NCI-H2107 treated with DMSO at 0.1 percent for 48 hours (cell line): ENCODE data around the gene STOM.

ENCODE experiments used
- DNase-seq: peaks from one replicate; lab custom pipeline; 2025; ENCODE audit not compliant: unreplicated experiment; lab: John Stamatoyannopoulos, UW

Gene STOM

DNA sequence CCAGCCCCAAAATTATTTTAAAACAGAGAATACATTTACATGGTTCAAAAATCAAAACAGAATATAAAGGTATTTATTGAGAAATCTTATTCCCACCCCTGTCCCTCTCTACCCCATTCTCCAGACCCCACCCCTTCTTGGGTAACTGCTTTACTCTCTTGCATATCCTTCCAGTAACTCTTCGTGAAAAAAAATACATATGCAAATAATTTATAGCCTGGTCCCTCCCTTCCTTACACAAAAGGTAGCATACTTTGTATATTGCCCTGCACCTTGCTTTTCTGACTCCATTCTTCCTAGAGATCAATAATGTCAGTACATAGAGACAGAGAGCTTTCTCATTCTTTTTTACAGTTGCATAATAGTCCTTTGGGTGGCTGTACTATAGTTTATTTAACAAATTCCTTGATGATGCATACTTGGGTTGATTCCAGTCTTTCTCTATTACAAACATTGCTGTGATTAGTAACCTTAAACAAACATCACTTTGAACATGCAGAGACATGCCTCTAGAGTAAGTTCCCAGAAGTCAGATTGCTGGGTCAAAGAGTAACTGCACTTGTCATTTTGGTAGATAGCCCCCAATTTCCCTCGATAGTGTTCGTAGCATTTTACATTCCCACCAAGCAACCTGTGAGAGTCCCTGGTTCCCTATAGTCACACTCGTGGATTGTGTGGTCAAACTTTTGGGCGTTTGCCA lies 47.9 kb downstream of the STOM start:
- no peak for DNase-seq

DNA sequence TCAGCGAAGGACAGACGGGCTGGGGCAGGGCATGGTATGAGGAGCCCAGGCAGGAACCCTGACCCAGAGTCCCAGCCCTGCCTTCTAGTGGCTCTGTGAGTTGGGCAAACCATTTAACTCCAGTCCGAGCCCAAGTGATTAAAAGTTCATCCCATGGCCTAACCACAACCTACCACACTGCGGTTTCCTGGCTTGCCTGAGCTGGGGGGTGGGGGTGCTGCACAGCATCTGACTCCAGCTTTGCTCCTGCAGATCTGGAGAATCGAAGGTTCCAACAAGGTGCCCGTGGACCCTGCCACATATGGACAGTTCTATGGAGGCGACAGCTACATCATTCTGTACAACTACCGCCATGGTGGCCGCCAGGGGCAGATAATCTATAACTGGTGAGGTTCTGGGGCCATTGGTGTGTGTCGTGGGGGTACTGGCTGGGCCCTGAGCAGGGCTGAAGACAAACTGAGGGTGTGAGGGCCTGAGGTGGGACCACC lies 49.0 kb downstream of the STOM start:
- DNase-seq, result no peak

DNA sequence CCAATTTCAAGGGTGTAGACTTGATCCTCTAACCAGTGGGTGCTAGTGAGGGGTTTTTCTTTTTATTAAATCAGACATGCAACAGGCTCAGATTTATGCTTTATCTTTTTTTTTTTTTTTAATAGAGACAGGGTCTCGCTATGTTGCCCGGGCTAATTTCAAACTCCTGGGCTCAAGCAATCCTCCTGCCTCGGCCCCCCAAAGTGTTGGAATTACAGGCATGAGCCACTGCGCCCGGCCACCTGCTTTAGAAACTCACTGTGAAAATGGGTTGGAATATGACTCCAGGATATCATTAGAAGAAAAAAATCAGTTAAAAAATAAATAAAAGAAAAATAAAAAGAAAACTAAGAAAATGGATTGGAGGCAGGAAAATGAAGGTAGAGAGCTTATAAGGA lies 50.7 kb downstream of the STOM start:
- no peak for DNase-seq

DNA sequence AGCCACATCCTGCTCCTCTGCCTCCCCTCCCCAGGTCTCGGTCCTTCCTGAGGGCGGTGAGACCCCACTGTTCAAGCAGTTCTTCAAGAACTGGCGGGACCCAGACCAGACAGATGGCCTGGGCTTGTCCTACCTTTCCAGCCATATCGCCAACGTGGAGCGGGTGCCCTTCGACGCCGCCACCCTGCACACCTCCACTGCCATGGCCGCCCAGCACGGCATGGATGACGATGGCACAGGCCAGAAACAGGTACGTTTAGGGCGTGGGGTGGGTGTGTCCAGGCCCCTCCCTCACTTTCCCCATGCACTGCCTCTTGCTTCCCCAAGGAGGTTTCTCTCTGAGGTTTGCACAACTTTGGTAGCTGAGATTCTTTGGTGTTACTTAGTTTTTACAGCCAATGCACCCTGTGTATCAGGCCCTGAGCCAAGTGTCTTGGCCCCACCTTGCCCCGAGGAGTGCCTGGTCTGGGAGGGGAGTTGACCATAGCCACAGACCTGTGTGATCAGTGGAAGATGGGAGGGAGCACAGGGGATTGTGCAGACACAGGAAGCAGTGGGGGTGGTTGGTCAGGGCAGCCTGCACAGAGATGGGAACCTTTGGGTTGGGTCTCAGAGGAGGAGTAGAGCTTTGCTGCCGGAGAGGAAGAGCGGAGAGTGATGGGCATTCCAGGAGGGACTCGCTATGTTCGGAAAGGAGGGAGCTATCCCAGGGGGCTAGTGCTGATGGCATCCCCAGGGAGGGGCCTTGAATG lies 51.2 kb downstream of the STOM start:
- no peak for DNase-seq

DNA sequence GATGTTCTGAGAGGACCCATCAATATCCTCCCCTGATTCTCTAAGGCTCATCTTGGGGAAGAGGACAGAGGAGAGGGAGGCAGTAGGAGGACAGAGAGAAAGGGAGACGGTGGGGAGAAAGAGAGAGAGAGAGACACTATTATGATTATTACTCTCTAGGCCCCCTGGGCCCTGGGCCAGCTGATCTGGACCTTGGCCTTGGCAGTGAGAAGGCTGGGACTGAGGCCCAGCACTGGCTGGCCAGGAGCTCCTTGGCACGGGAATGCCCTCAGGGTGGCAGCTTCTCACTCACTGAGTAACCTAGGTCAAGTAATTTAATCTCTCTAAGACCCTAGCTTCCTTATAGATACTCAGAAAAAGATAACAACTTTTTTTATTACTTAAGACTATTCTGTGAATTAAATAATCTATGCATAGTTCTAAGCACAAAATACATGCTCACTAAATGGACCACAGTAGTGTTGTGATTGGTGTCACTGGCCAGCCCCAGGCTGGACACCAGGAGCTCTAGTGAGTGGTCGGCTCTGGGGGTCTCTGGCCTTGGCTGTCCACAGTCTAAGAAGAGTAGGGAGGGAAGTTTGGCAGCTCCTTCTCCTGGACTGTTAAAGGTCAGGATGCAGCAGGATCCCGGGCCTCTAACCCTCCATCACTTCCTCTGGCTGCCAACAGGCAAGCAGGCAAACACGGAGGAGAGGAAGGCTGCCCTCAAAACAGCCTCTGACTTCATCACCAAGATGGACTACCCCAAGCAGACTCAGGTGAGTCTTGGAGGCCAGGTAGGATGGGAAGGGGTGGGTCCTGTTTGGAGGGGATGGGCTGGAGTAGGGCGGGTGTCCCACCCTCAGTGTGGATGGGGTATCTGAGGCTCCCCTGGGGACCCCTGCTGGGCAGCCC lies 52.1 kb downstream of the STOM start:
- no peak for DNase-seq

DNA sequence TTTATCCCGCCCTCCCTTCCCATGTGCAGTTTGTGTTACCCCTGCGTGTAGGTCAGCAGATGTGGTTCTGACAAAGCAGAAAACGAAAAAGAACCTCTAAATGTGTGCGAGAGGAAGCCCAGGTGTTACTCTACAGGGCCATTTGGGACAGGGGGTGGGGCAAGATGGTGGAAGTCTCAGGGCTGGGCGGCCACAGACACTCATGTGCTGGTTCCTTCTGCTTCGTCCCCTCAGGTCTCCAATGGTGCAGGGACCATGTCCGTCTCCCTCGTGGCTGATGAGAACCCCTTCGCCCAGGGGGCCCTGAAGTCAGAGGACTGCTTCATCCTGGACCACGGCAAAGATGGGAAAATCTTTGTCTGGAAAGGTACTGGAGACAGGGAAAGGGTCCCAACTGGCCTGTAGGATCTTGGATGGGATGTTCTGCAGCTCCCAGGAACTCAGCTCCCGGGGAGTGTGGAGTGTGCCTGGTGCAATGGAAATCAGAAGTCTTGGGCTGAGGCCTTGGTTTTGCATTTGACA lies 53.1 kb downstream of the STOM start:
- no peak for DNase-seq

DNA sequence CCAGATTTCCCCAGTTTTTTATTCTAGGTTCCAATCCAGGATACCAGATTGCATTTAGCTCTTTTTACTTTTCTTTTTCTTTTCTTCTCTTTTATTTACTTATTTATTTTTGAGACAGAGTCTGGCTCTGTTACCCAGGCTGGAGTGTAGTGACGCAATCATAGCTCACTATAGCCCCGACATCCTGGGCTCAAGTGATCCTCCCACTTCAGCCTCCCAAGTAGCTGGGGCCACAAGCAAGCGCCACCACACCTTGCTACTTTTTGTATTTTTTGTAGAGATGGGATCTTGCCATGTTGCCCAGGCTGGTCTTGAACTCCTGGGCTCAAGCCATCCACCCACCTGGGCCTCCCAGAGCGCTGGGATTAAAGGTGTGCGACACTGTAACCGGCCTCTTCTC lies 53.7 kb downstream of the STOM start:
- DNase-seq, result no peak

DNA sequence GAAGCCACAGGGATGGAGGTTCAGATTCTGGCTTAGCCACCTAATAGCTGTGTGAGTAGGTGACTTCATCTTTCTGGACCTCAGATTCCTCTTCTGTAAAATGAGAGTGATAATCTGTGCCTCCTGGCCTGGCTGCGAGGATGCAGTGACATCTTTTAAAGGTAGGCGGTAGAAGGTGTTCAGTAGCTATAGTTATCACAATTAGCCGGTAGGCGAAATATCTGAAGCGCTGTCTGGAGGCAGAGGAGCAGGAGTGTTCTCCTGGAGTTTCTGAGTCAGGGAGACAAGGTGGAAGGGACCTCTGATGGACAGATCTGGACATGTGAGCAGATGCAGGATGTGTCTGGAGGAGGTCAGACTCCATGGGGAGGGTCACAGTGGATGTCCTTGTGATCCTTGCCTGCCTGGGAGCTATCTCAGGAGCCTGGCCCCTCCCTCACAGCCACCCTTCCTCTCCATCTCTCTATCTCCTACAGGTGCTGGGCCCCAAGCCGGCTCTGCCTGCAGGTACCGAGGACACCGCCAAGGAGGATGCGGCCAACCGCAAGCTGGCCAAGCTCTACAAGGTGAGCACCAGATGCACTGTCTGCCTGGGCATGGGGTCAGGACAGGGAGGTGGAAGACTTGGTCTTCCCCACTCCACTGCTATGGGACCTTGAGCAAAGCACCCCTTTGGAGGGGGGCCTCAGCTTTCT lies 56.4 kb downstream of the STOM start:
- no peak for DNase-seq

DNA sequence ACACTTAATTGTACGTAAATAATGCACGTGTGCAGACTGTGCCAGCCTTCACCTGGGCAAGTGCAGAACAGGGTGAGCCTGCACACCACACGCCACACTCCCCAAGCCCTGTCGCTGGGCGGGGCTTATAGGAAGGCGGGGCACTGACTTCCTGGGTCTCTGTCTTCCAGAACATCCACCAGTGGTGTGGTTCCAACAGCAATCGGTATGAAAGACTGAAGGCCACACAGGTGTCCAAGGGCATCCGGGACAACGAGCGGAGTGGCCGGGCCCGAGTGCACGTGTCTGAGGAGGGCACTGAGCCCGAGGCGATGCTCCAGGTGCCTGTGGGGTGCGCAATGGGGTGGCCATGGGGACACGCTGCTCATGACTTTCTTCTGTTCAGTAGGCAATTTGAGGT lies 57.9 kb downstream of the STOM start:
- DNase-seq, result no peak

DNA sequence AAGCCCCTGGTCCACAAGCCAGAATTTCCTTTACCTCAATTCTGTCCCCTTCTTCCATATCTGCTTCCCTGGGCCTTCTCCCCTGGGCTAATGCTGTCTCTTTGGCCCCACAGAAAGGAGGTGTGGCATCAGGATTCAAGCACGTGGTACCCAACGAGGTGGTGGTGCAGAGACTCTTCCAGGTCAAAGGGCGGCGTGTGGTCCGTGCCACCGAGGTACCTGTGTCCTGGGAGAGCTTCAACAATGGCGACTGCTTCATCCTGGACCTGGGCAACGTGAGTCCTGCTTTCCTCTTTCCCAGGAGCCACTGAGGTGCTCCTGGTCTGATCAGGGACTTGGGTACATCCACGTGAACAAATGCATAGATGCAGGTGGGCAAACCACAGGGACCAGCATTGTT lies 59.5 kb downstream of the STOM start:
- no peak for DNase-seq

DNA sequence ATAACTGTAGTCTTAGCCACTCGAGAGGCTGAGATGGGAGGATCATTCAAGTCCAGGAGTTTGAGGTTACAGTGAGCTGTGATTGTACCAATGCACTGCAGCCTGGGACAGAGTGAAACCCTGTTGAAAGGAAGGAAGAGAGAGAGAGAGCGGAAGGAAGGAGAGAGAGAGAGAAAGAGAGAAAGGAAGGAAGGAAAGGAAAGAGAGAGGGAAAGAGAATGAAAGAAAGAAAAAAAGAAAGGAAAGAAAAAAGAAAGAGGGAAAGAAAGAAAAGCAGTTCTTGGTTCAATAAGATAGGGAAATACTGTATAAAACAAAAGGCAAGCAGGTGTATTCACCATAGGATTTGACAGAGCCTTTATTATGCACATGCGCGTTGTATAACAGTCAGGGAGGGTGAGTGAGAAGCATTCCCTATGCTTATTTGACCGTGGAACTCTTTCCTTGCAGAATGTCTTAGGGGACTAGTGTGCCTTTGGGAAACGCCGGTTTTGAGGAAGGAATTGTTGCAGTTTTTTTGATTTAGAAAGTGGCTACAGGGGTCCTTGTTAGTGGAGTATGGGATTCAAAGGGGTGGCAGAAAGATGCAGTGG lies 60.1 kb downstream of the STOM start:
- no peak for DNase-seq

DNA sequence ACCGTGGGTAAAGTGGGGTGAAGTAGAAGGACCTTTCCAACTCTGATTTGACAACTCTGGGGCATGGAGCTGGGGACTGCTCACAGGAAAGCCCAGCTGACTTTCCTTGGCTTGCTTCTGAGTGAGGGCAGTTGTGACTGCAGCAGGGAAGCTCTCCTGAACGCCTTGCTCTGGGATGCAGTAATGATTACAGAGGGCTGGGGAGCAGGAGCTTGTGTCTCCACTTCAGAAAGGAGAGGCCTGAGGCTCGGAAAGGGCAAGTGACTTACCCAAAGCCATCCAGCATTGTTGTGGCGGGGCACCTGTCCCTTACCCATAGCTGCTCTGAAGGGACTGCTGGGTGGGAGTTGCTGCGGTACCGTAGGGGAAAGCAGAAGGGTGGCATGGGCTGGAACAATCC lies 60.9 kb downstream of the STOM start:
- no peak for DNase-seq

DNA sequence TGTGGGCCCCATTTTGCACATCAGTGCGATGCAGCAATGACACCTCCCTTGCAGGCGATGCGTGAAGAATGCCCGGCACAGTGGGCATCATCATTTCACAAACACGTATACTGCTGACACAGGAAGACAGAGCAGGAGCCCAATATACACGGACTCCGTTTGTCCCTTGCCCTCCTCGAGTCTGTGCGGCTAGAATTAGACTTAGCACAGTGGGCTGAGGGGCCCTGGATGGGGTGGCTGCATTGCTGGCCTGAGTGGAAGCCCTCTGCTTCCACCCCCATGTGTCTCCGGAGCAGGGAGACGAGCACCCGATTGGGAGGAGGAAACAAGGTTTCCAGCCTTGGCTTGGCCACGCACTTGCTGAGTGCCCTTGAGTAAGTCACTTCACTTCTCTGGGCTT lies 61.3 kb downstream of the STOM start:
- no peak for DNase-seq

DNA sequence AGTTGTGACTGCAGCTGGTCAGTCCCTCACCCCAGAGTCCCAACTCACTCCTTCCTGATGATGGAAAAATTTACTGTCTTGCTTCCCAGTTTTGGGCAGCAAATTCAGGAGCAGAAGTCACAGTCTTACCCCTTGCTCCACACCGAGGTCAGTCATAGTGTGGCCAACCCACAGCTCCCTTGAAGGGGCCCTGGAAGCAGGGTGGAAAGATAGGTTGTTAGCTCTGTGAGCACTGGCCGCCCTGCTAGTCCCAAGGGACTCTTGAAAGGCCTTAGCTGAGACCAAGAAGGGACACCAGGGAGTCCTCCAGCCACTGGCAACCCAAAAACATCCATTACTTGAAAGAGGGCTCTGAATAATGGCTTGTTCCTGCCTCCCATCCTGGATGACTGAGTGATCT lies 62.1 kb downstream of the STOM start:
- no peak for DNase-seq

DNA sequence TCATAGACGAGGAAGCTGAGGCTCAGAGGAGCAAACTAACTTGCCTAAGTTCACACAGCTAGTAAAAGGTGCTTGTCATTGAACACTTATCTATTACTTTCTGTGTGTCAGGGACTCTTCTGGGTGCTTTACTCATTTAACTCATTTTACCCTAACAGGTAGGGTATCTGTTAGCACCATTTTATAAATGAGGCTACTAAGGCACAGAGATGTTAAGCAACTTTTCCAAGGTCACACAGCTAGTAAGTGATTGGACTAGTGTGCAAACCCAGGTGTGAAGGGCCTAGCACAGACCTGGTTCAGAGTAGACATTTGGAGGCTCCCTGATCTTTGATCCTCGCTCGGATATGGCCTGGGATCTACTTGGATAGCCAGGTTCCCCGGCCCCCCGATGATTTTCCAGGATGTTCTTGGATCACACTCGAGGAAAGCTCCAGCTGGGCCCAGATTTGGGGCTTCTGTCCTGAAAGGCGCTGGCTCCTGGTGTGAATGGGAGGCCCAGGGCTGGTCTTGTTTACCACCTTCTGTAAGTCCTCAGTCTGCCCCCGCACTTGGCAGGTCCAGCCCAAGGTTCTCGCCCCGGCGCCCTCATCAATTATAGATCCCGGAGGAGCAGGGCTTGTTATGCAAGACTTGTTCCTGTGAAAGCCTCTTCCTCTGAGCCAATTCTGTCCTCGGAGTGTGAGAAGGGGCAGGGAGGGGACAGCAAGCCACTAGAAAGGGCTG lies 64.6 kb downstream of the STOM start:
- no peak for DNase-seq

DNA sequence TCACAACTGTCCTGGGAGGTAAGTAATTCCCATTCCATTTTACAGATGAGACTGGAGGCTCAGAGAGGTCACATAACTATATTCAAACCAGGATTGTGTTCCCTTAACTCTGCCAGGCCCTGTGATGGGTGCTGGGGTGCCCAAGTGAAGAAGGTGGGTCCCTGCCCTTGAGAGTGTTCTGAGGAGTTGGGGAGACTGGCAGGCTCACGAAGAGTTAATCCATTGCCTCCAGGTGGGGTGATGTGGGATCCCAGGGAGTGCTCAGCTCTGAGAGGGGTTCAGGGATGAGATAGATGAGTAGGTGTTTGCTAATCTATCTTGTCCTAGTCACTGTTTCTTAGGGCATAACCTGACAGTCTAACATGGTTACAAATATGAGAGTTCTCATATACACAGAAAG lies 65.3 kb downstream of the STOM start:
- DNase-seq, result no peak

DNA sequence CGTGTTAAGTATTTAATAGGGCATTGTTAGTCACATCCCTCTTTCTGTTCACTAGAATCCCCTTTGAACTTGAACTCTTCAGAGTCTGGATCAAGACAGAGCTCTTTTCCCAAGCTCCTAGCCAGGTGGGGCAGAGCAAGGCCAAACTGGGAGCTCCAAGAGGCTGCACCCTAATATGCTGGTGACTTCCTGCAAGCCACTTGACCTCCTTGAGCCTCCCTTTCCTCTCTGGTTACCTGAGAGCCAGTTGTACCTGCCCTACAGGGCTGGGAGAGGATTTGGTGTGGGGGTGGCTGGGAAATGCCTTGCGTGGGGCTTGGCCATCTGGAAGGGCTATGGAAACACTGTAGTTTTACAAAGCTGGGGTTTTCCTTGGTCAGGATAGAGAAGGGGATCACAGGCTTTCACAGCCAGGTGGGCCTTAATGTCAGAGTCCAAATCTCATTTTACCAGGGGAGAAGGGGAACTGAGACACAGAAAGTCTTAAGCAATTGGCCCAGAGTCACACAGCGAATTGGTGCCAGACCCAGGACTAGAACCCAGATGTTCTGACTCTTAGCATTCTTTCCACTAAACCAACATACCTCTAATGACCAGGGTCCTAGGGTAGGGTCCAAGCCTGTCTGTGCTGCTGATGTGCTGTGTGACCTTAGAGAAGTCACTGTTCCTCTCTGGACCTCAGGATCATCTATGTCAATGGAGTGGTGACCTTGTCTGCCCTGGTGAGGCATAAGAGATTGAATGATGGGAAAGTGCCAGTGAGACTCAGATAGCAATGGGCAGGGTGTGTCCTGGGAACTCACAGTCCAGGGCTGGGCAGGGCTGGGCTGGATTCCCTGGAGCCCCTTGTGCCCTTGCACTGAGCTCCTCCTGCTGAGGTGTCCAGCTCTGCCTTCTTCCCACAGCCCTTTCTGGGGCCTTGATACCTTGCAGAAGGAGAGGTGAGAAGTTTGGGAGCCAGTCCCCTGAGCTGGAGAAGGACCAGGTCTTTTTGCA lies 66.3 kb downstream of the STOM start:
- DNase-seq, result no peak

DNA sequence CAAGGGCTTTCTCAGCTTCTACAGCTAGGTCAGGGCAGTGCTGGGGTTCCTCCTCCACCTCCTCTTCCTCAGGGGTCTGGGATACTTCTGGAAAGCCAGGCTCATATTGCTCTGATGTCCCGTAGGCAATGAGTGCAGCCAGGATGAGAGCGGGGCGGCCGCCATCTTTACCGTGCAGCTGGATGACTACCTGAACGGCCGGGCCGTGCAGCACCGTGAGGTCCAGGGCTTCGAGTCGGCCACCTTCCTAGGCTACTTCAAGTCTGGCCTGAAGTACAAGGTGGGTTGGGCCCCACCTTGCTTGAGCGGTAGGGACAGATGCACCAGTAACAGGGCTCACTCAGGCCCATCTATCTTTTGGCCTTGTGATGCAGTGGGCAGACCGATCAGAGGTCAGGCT lies 67.3 kb downstream of the STOM start:
- DNase-seq, result no peak

DNA sequence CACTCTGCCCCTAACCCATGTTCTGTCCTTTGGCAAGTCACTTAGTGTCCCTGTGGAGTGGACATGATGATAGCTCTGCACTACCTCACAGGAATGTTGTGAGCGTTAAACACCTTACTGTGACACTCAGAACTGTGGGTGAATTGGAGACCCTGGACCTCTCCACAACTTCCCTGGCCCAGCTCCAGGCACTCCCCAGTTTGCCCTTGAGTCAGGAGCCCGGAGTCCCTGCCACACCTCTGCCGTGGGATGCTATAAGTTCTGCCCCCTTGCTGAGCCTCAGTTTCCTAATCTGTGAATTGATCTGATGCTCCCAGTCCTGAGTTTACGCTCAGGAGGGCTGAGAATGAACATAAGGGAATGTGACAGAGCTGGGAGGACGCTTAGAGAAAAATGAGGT lies 67.7 kb downstream of the STOM start:
- DNase-seq, result no peak
